ENCODE data around the gene CRYBG1. TPM values are rescaled to one million over a fixed set of nuclear protein-coding genes. Genes with fewer than 3 reads are reported as not detected.

Gene CRYBG1
- total RNA-seq, 1 experiment from 2014 or later = 2.9 TPM

DNA sequence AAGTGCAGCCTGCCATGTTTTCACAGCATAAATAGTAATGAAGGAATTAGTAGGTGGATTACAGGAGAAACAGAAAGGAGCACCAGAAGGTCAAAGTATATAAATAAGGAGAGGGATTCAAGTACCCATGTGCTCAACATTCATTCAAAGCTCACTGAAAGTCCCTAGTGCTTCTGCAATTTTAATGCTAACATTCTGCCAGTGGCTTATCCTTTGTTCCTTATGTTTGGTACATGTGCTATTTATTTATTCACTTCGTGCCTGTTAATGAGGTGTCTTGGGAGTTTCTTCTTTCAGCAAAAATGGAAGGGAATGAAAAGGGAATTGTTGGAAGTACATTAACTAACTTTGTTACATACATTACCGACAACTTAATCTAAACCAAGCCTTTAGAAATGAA is 105.7 kb downstream of the CRYBG1 start:
- Histone ChIP-seq H3K36me3 (ENCODE audit: insufficient read depth, low read length, poor library complexity, severe bottlenecking) (no peaks in the 10 kb centered on the region), H3K4me1 (ENCODE audit: insufficient read depth, low read length, poor library complexity, severe bottlenecking) (no peaks in the 10 kb centered on the region), H3K27me3 (replicated peaks; ENCODE audit: insufficient read depth, low read depth, low read length, poor library complexity) (peaks cover 4% of the 10 kb centered on the region), H3K9me3 (ENCODE audit: low read depth, low read length, poor library complexity, severe bottlenecking) (no peaks in the 10 kb centered on the region), H3K27ac (ENCODE audit: low read depth, low read length, poor library complexity, severe bottlenecking) (no peak overlapping the region), H3K4me3 (ENCODE audit: low read depth, low read length, poor library complexity, severe bottlenecking) (no peak overlapping the region)
- TF ChIP-seq EZH2 (IDR thresholded peaks at IDR 0.05; ENCODE audit: borderline replicate concordance, low read depth, low read length, poor library complexity, severe bottlenecking) = no peak
- TF ChIP-seq, protein P1, sequence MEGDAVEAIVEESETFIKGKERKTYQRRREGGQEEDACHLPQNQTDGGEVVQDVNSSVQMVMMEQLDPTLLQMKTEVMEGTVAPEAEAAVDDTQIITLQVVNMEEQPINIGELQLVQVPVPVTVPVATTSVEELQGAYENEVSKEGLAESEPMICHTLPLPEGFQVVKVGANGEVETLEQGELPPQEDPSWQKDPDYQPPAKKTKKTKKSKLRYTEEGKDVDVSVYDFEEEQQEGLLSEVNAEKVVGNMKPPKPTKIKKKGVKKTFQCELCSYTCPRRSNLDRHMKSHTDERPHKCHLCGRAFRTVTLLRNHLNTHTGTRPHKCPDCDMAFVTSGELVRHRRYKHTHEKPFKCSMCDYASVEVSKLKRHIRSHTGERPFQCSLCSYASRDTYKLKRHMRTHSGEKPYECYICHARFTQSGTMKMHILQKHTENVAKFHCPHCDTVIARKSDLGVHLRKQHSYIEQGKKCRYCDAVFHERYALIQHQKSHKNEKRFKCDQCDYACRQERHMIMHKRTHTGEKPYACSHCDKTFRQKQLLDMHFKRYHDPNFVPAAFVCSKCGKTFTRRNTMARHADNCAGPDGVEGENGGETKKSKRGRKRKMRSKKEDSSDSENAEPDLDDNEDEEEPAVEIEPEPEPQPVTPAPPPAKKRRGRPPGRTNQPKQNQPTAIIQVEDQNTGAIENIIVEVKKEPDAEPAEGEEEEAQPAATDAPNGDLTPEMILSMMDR (conservative IDR thresholded peaks at IDR 0.05; ENCODE audit: low read depth, low read length) = no peak
- ChIA-PET POLR2A (ENCODE audit: low non-redundant PET) (no interaction called here), CTCF (no interaction called here)
- intact Hi-C loops (cut with micrococcal nuclease; ENCODE audit: unreplicated experiment) = no loop called here
- BruUV-seq (replicated peaks) = no TSS peak
- DNase-seq (ENCODE audit: low spot score) = no peak

DNA sequence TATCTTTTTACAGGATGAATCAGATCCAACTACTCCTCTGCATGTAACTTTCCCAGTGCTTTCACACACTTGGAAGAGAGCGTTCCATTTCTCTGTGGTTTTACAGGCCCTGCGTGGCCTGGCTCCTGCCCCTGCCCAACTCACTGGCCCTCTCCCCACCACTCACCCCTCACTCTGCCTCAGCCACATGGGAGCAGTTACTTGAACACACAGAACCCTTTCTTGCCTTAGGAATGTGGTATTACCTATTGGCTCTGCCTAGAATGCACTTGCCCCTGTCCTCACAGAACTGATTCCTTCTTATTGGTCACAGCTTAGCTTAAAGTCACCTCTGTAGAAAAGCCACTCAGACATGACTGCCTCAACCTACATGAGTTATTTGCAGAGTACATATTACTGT is 108.4 kb downstream of the CRYBG1 start:
- no peak overlapping the region for H3K4me3 ChIP-seq (ENCODE audit: low read depth, low read length, poor library complexity, severe bottlenecking)
- ChIA-PET CTCF (no interaction called here), POLR2A (ENCODE audit: low non-redundant PET) (no interaction called here)
- H3K27me3 ChIP-seq (replicated peaks; ENCODE audit: insufficient read depth, low read depth, low read length, poor library complexity) = peaks cover 4% of the 10 kb centered on the region
- BruUV-seq (replicated peaks) = no TSS peak
- H3K4me1 ChIP-seq (ENCODE audit: insufficient read depth, low read length, poor library complexity, severe bottlenecking) = no peaks in the 10 kb centered on the region
- H3K36me3 ChIP-seq (ENCODE audit: insufficient read depth, low read length, poor library complexity, severe bottlenecking) = no peaks in the 10 kb centered on the region
- intact Hi-C loops (cut with micrococcal nuclease; ENCODE audit: unreplicated experiment) = no loop called here
- no peaks in the 10 kb centered on the region for H3K9me3 ChIP-seq (ENCODE audit: low read depth, low read length, poor library complexity, severe bottlenecking)
- no peak overlapping the region for H3K27ac ChIP-seq (ENCODE audit: low read depth, low read length, poor library complexity, severe bottlenecking)
- DNase-seq (ENCODE audit: low spot score) = no peak
- TF ChIP-seq, protein P1 (conservative IDR thresholded peaks at IDR 0.05; ENCODE audit: low read depth, low read length) = no peak
- no peak for TF ChIP-seq EZH2 (IDR thresholded peaks at IDR 0.05; ENCODE audit: borderline replicate concordance, low read depth, low read length, poor library complexity, severe bottlenecking)

DNA sequence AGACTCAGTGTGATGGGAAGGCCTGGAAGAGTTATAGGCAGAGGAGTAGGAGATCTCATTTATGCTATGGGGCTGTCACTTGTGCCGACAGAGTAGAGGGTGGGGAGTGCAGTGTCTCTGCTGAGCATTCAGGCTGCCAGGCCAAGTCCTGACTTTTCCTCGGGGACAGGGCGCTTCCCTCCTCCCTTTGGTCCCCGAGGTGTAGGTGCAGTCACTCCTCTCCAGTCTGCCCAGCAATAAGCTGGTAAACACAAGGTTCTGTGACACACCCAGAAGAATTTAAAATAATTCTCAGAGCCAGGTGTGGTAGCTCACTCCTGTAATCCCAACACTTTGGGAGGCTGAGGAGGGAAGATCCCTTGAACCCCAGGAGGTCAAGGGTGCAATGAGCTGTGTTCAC is 109.4 kb downstream of the CRYBG1 start:
- H3K4me1 ChIP-seq (ENCODE audit: insufficient read depth, low read length, poor library complexity, severe bottlenecking) = no peaks in the 10 kb centered on the region
- TF ChIP-seq, protein P1 (conservative IDR thresholded peaks at IDR 0.05; ENCODE audit: low read depth, low read length) = no peak
- TF ChIP-seq EZH2 (IDR thresholded peaks at IDR 0.05; ENCODE audit: borderline replicate concordance, low read depth, low read length, poor library complexity, severe bottlenecking) = no peak
- peaks cover 4% of the 10 kb centered on the region for H3K27me3 ChIP-seq (replicated peaks; ENCODE audit: insufficient read depth, low read depth, low read length, poor library complexity)
- no peak for DNase-seq (ENCODE audit: low spot score)
- ChIA-PET POLR2A (ENCODE audit: low non-redundant PET) (no interaction called here), CTCF (no interaction called here)
- no peaks in the 10 kb centered on the region for H3K36me3 ChIP-seq (ENCODE audit: insufficient read depth, low read length, poor library complexity, severe bottlenecking)
- H3K4me3 ChIP-seq (ENCODE audit: low read depth, low read length, poor library complexity, severe bottlenecking) = no peak overlapping the region
- no peak overlapping the region for H3K27ac ChIP-seq (ENCODE audit: low read depth, low read length, poor library complexity, severe bottlenecking)
- H3K9me3 ChIP-seq (ENCODE audit: low read depth, low read length, poor library complexity, severe bottlenecking) = no peaks in the 10 kb centered on the region
- intact Hi-C loops (cut with micrococcal nuclease; ENCODE audit: unreplicated experiment) = no loop called here
- BruUV-seq (replicated peaks) = no TSS peak

Data from A673 (cell line).